ENCODE results near the gene ACRBP.

Gene ACRBP

DNA sequence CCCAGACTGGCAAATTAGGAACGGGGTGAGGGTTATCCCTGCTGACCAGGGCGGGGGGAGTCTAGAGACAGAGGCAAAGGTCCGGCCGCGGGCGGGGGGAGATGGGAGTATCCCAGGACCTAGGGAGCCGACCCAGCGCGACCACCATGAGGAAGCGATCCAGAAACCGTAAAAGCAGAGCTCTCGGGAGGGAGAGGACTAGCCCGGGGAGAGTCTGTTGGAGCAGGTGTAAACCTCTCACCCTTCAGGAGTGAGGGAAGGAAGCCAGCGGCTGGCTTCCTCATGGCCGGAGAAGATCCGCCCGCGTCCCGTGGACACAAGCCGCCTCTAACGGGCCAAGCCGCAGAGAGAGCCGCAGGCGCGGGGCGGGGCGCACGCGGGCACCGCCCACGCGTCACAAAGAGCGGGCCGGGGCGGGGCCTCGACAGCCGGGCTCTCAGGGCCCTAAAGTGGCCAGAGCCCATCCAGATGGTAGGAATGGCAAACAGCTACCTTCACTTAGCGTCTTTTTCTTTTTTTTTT, at the start of gene ACRBP:
ACRBP (minus strand) TSS at position 350 of the 522 bp plus-strand sequence; CDS start at position 284, 66 bp downstream.
- no peak for DNase-seq

DNA sequence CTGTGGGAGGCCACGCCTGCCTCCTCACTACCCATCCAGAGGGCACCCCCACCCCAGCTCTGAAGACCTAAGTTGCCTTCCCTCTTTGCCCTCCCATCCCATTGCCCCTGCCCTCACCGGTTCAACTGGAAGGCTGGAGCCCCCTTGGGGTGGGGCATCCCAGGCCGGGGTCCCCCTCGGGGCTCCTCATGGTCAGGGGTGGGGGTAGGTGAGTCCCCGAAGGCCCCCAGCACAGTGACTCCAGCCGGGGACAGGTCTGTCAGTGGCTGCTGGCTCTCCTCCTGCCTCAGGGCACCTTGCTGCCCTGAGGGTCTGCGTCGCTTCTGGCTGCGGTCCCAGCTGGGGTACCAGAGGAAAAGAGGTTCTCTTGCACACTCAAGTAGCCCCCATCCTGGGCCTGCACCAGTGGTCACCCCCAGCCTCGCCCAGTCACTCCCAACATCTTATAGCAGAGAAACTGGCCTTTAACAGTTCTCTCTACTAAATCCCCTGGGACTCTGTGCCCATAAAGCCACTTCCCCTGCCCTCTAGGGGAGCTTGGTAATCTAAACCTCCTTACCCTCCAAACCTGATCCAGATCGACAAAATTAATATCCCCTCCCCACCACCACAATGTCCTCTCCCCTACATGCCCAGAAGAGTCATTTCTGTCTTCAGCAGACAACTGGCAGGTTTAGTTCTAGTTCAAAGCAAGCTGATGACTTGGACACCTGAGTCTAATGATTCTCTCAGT, 48.2 kb upstream of the ACRBP start:
- DNase-seq: no peak

DNA sequence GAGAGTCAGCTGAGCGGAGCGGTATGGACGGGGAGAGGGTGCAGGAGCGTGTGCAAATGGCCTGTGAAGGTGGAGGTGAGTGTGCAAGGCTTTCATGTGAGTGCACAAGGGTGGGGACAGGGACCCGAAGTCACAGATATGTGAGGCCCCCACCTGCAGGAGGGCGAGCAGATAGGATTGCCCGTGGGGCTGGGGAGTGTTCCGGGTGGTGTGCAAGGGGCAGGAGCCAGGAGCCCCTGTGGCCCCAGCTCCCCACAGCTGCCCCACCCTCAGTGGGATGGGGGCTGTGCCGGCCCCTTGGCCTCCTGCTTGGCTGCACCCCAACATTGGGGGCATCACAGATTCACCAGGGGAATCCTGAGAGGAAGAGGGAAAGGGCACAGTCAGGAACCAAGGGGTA, 47.5 kb upstream of the ACRBP start:
- no peak for DNase-seq

DNA sequence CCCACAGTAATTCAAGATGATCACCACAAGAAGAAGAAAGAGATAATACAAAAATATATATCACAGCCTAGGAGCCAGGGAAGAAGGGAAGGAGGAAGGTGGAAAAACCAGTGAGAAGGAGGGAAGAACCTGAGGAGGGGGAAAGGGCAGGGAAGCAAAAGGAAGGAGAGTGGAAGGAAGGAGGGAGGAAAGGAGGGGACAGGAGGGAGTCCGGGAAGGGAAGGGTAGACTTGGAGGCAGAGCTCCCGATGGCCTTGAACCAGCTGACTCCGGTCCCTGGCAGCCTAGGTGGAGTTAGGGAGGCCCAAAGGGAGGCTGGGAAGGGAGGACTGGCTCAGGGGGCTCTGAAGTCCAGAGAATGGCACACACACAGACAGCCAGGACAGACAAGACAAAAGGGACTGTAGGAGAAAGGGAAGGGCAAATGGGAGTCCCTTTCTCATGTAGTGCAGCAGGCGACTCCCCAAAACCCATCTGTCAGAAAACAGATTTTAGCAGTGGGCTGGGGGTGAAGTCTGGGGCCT, 46.7 kb upstream of the ACRBP start:
- DNase-seq: no peak

DNA sequence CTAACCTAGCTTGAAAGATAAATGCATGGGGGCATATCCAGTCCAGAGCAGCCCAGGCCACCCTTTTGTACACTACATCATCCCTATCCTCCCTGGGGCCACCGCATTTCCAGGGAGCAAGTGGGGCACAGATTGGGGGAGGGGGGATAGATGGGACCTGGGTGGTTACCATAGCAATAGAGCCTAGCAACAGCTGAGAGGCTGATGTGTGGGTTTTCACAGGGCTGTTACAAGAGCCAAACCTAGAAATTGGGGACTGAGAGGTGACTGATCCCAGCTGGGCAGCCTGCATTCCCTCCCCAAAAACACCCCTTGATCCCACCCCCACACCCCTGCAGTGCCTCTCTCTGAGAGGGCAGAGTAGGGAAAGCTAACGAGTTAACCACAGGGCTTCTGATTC, 45.7 kb upstream of the ACRBP start:
- no peak for DNase-seq

DNA sequence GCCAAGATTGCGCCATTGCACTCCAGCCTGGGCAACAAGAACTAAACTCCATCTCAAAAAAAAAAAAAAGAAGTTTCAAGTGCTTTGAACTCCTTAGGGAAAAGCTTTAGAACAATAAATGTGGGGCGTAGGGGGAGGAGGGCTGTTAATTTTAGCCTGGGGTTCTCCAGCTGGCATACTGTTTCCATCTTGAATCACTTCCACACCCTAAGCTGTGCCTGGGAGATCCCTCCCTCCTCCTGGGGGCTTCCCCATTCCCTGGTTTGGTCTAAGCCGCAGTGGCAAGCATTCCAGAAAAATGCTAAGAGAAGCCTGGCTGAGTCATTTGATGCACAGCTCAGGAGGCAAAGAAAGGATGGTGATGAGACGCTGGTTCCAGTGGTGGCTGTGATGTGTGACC, 44.2 kb upstream of the ACRBP start:
- DNase-seq: no peak

DNA sequence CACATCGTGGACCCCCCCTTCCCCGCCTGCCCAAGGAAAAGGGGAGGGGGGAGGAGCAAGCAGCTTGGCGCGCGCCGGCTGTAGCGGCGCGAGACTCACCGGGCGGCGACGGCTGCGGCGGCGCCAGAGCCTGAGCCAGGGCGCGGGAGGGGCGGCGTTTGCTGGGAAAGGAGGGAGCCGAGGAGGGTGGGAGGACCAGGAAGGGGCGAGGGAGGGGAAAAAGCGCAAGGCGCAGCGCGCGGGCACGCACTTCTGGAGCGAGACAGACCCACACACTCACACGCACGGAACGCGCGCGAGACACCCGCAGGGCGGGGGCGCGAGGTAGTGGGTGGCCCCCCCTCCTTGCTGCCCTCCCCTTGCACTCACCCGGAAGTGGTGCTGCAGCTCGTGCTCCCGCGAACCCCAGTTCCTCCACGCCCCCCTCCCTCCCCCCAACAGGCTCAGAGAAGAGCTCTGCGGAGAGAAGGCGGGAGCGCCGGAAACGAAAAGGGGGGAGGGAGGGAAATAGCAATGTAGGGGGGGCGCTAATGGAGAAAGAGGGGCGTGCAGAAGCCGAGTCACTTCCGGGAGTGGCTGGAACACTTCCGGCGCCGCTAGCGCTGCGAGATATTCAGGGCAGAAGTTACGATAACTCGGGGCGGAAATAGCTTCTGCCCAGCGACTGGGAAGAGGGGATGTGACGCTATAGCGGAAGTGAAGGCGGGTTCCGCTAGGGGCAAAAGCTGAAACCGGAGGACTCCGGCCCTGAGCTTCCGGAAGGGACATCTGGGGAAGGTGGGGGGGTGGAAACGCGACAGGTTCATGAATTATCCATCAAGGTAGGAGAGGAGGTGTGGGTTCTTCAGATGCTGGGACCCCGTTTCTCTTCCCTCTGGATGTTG, 42.0 kb upstream of the ACRBP start, which contains the start of gene ZNF384:
ZNF384 (minus strand) TSS at position 377 of the 884 bp plus-strand sequence. CDS start 9,855 bp downstream, outside the sequence.
- peak; percentile 88 for DNase-seq

DNA sequence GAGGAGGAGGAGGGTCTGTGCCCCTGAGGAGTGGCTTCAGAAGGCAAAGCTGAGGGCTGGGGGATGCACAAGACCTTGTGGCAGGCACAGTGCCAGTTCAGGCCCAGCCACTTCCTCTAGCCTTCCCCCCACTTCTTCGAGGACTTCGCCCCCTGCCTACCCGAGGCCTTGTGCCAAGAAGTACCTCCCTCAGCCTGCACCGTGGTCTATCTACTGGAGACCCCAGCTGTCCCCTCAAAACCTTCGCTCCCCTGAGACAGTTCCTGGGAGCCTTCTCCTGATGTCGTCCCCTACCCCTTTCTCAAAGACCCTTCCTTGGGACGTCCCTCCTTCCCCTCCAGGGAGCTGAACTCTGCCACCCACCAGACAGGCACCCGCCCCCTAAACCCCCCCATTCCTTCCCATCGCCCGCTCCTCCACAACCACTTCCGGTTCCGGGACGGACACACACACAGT, 41.3 kb upstream of the ACRBP start:
- no peak for DNase-seq

DNA sequence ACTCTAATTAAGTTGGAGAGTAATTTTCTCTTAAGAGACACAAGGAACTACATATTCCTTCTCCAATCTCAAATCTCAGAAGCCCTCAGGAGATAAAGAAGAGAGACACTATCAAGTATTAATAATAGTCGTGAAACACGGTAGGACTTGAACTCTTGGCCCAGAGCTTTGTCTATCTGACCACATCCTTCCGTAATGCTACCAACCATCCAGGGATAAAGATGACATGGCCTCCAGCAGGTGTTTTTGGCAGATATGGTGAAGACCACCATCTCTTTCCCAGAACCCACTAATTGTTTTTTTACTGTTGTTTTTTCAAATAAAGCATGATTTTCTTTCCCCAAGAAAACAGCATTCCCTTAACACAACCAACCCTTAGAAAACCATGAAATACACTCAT, 38.6 kb upstream of the ACRBP start:
- DNase-seq: no peak

DNA sequence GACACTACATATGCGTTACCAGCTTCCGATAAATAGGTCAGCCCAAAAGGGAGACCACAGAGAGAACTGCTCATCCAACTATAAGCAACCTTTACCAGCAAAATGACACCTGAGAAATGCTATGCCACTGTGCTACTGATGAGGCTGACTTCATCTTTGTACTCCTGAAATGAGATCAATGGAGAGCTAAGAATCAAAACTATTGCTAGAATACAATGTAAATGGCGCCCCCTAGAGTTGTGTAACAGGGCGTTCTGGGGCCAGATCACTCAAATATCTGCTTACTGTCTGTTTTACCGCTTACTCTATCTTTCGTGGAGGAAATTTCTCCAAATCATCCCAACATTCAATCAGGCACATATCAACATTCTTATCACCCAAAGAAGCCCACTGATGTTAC, 37.4 kb upstream of the ACRBP start:
- DNase-seq: no peak

DNA sequence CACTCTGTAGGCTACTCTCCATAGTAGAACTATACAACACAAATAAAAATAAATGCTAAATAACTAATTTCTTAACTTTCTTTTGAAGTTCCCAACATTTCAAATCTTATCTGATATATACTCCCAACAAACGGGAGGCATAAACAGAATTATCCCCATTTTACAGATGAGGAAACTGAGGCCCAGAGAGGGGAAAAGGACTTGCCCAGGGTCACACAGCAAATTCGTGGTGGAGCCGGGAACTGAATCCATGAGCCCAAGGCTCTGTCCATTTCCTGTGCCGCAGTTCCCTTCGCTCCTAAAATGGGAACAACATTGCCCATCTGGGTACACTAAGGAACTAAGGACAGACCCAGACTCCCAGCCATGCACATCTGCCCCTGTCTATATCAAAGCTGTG, 29.7 kb upstream of the ACRBP start:
- no peak for DNase-seq

DNA sequence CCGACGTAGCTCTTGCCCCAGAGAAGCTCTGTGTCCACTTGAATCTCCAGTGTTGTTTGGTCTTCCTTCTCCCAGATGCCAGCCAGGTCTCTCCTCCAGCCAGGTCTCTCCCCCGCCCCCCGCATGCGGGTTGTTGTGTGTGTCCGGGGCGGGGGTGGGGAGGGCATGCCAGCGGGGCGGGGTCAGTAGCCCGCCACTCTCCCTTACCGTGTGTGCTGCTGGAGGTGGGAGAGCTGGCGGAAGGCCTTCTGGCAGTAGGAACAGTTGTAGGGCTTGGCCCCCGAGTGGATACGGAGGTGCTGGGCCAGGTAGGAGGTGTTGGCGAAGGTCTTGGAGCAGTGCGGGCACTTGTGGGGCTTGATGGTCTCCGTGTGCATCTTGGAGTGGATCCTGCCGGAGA, 24.9 kb upstream of the ACRBP start:
- no peak for DNase-seq

DNA sequence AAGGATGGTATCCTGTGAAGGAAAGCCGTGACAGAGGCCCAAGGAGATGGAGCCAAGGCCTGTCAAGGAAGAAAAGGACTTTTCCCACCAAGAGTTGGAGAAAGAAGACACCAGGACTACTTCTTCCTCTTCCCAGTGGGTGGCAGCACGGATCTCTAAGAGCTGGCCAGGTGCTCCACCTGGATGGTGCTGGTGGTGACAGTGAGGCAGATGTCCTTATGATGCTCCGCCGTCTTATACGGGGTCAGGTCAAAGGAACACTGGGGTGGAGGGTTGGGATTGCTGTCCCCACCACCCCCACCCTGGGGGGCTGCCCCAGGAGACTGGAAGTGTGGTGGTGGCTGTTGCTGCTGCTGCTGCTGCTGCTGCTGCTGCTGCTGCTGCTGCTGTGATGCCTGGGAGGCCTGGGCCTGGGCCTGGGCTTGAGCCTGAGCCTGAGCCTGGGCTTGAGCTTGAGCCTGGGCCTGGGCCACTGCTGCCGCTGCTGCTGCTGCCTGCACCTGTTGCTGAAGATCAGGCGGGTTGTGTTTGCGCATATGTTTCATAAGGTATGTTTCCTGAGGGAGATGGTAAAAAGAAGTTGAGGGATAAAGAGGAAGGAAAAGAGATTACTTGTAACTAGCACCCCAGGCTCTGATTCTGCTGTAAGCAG, 20.5 kb upstream of the ACRBP start:
- DNase-seq: no peak

DNA sequence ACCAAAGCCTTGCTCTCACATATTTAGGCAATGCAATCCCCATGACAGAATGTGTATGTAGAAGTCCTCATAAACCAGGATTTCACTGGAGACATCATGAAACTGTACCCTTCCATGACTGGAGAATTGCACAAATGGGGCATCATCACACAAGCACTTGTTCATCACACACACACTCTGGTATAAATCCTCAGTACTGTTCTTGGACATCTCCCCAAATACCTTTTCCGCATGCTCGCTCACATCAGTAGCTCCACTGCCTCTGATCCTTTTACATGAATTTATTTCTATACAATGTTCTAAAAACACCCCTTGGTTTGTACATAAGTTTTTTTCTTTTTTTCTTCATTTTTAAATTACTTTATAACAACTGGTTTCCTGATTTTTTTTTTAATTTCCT, 19.0 kb upstream of the ACRBP start:
- no peak for DNase-seq

DNA sequence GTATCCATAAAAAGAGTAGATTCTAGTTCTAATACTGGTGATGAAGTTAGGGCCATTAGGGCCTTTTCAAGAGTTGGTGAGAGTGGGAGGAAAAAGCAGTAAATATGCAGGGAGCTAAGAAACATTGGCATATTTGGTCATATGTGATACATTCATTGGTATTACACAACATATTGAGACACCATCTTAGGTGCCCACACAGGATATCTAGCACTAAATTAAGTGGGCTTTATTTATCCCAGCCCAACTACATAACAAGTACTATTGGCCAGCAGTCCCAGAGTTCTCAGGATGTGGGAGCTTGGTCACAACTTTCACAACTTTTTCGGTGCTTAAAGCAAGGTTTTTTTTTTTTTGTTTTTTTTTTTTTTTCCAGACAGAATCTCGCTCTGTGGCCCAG, 17.7 kb upstream of the ACRBP start:
- DNase-seq: no peak

DNA sequence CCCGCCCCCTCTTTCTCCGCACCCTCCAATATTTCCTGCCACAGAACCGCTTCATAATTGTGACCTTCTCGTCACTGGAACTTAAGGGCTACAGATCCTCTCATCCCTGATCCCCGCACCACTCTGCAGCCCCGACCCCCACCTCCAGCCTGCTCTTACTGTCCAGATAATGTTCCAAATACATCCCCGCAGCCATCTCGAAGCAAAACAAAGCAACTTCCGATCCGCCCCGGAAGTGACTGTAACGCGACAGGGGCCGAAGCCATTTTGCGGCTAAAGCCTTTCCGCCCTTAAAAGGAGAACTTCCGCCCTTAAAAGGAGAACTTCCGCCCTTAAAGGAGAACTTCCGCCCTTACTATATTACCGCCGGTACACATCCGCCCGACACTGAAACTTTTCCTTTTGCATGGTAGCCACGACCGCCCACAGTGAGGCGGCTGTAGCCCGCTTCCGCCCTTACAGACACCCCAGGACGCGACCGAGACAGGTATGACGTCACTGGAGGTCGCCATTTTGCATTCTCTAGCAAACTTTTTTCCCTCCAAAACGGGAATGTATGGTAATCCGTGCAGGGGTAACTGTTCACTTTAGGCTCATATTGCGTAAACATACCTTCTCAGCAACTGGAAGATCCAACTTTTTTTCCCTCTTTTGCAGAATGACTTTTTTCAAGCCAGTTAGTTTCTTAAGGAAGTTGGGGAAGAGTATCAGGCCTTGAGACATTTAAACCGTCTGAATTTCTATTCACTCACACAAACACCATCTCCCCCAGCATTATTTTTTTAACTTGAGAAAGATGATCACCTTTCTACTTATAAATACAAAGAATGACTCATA, 15.9 kb upstream of the ACRBP start, which contains the start of gene ING4:
ING4 (minus strand) TSS at position 214 of the 837 bp plus-strand sequence; CDS start at position 196, 18 bp downstream.
- DNase-seq: peak; percentile 96

DNA sequence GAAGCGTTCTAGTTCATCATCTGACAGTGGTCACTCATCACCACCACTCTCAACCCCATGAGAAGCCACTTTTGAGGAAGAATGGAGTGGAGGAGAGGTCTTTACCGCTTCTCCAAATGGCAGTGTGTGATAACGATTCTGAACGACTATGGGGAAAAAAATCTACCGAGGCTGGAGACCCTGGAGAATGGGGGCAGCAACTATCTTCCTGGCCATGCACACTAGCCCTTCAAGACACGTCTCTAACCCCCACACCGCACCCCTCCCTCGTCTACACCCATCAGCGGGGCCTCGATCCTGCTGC, 15.3 kb upstream of the ACRBP start:
- no peak for DNase-seq

DNA sequence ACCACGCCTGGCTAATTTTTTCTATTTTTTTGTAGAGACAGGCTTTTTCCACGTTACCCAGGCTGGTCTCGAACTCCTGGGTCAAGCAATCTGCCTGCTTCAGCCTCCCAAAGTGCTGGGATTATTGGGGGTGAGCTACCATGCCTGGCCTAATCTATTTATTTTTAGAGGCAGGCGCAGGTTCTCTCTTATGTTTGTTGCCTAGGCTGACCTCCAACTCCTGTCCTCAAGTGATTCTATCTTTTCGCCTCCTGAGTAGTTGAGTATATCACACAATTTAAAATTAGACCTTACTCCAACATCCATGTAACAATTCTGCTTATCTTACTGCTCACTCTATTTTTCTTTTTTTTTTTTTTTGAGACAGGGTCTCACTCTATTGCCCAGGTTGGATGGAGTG, 6.8 kb upstream of the ACRBP start:
- no peak for DNase-seq

DNA sequence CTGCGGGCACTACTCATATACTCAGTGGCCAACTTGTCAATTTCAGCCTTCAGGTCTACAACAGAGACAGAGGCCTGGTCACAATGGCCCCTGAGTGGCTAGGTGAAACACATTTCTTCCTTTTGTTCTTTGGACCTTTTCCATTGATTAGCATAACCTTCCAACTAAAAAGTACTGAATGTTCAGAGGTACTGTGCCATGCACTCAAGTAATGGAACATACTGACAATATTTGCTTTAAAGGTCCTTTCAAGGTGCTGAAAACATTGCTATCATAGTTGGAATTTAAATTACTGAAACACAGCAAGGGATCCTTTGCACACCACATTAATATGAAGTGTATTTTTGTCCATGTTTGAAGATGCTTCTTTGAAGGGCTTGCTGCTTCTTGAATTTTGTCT, 6.1 kb upstream of the ACRBP start:
- no peak for DNase-seq

DNA sequence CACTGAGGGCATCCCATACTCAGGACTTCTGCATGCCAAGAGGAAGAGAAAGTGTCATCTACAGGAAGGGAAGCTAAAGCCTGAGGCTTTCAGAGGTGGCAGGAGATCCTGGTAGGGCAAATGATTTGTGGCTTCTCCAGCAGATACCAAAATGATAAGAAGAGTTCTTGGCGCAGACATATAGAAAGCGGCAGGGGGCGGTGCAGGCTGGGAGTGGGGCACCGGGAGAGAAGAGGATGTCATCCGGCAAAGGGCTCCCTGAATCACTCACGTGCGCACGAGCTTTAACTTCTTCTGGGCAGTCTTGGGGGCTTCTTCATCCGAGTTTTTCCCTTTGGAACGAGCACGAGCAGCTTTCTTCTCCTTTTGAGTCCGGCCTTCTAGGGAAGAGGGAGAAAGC, 5.2 kb upstream of the ACRBP start:
- DNase-seq: no peak

DNA sequence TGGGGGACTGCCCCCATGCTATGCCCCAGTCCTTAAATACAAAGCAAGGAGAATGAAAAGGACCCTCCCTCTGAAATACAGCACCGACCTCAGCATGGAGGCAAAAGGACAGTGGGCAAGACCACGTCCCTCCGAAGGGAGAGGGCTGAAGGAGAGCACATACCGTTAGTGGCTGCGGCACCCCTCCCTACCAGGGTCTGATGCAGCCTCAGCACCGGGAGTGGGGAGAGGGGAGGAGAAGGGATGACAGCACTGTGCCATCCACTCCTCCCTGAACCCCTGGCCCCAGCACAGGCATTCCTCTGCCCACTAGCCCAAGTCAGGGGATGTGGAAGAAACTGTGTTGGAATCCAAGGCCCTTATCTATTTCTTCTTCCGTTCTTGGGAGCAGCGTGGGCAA, 3.6 kb upstream of the ACRBP start:
- DNase-seq: no peak

Data from NCI-H187 treated with DMSO at 0.1 percent for 48 hours (cell line).